Measurements from ENCODE around the gene GRM7. TPM values are rescaled to one million over a fixed set of nuclear protein-coding genes. Genes with fewer than 3 reads are reported as not detected.

The GRM7 gene
- total and polyA plus RNA-seq, 5 experiments from 2014 or later, result not detected

GRCh38 chr3:7697548-7697947 is 836.6 kb downstream of the GRM7 start:
- DNase-seq, result no peak
- Mint-ChIP-seq H3K27ac (no peak overlapping the region), H3K4me1 (no peaks in the 10 kb centered on the region), H3K9me3 (peaks cover 0 to 4% (median 0%) of the 10 kb centered on the region in 9 donors), H3K4me3 (no peak overlapping the region), H3K36me3 (no peaks in the 10 kb centered on the region), H3K27me3 (no peaks in the 10 kb centered on the region)
- POLR2A ChIA-PET, result no interaction called here
- no peak for ATAC-seq

GRCh38 chr3:7700539-7700938 is 839.6 kb downstream of the GRM7 start:
- Mint-ChIP-seq H3K36me3 (no peaks in the 10 kb centered on the region), H3K4me3 (no peak overlapping the region), H3K27ac (no peak overlapping the region), H3K27me3 (no peaks in the 10 kb centered on the region), H3K9me3 (no peaks in the 10 kb centered on the region), H3K4me1 (no peaks in the 10 kb centered on the region)
- ATAC-seq (no peak), DNase-seq (no peak)
- POLR2A ChIA-PET, result no interaction called here

- H3K9me3 Mint-ChIP-seq, result no peaks in the 10 kb centered on the region
- no peaks in the 10 kb centered on the region for H3K4me1 Mint-ChIP-seq
- no peak for ATAC-seq
- no peak for DNase-seq
- H3K4me3 Mint-ChIP-seq, result no peak overlapping the region
- no peaks in the 10 kb centered on the region for H3K36me3 Mint-ChIP-seq
- no peak overlapping the region for H3K27ac Mint-ChIP-seq
- POLR2A ChIA-PET, result no interaction called here
- H3K27me3 Mint-ChIP-seq, result no peaks in the 10 kb centered on the region
Observed at GRCh38 chr3:7700977-7701376, 840.1 kb downstream of the GRM7 start.

- POLR2A ChIA-PET, result no interaction called here
- Mint-ChIP-seq H3K27ac (no peak overlapping the region), H3K4me3 (no peak overlapping the region), H3K27me3 (peaks cover 0 to 2% (median 0%) of the 10 kb centered on the region in 5 donors), H3K9me3 (no peaks in the 10 kb centered on the region), H3K36me3 (no peaks in the 10 kb centered on the region), H3K4me1 (peaks cover 0 to 4% (median 2%) of the 10 kb centered on the region in 4 donors)
- no peak for ATAC-seq
- no peak for DNase-seq
Observed at GRCh38 chr3:7707187-7707586, 846.3 kb downstream of the GRM7 start.

- ATAC-seq (no peak), DNase-seq (no peak)
- Mint-ChIP-seq H3K4me1 (peaks cover 0 to 4% (median 2%) of the 10 kb centered on the region in 4 donors), H3K4me3 (no peak overlapping the region), H3K9me3 (peaks cover 0 to 3% (median 0%) of the 10 kb centered on the region in 9 donors), H3K27ac (no peak overlapping the region), H3K27me3 (peaks cover 0 to 2% (median 0%) of the 10 kb centered on the region in 5 donors), H3K36me3 (no peaks in the 10 kb centered on the region)
- POLR2A ChIA-PET, result no interaction called here
Observed at GRCh38 chr3:7709376-7710082, 848.6 kb downstream of the GRM7 start.

GRCh38 chr3:7710284-7710683 is 849.4 kb downstream of the GRM7 start:
- Mint-ChIP-seq H3K4me3 (no peak overlapping the region), H3K36me3 (no peaks in the 10 kb centered on the region), H3K9me3 (peaks cover 0 to 3% (median 0%) of the 10 kb centered on the region in 9 donors), H3K27me3 (peaks cover 0 to 2% (median 0%) of the 10 kb centered on the region in 5 donors), H3K4me1 (peaks cover 0 to 4% (median 2%) of the 10 kb centered on the region in 4 donors), H3K27ac (no peak overlapping the region)
- ATAC-seq, result no peak
- POLR2A ChIA-PET, result no interaction called here
- no peak for DNase-seq

- no peak overlapping the region for H3K4me3 Mint-ChIP-seq
- H3K9me3 Mint-ChIP-seq, result peaks cover 0 to 3% (median 0%) of the 10 kb centered on the region in 9 donors
- no peak for ATAC-seq
- H3K27ac Mint-ChIP-seq, result no peak overlapping the region
- DNase-seq, result no peak
- peaks cover 0 to 2% (median under 1%) of the 10 kb centered on the region in 4 donors for H3K4me1 Mint-ChIP-seq
- POLR2A ChIA-PET, result no interaction called here
- H3K36me3 Mint-ChIP-seq, result no peaks in the 10 kb centered on the region
- H3K27me3 Mint-ChIP-seq, result no peaks in the 10 kb centered on the region
Observed at GRCh38 chr3:7713724-7714123, 852.8 kb downstream of the GRM7 start.

GRCh38 chr3:7720649-7721297 is 859.9 kb downstream of the GRM7 start:
- Mint-ChIP-seq H3K36me3 (no peaks in the 10 kb centered on the region), H3K4me3 (no peak overlapping the region)
- POLR2A ChIA-PET, result no interaction called here

GRCh38 chr3:7721869-7722268 is 861.0 kb downstream of the GRM7 start:
- Mint-ChIP-seq H3K4me1 (no peaks in the 10 kb centered on the region), H3K9me3 (peaks cover 0 to 3% (median 0%) of the 10 kb centered on the region in 9 donors), H3K27me3 (no peaks in the 10 kb centered on the region), H3K36me3 (no peaks in the 10 kb centered on the region), H3K4me3 (no peak overlapping the region), H3K27ac (no peak overlapping the region)
- ATAC-seq (no peak), DNase-seq (no peak)
- POLR2A ChIA-PET, result no interaction called here

More at GRCh38 chr3:7720649-7721297, 859.9 kb downstream of the GRM7 start:
- no peak overlapping the region for H3K27ac Mint-ChIP-seq
- DNase-seq (no peak), ATAC-seq (no peak)
- no peaks in the 10 kb centered on the region for H3K27me3 Mint-ChIP-seq
- H3K9me3 Mint-ChIP-seq, result peaks cover 0 to 3% (median 0%) of the 10 kb centered on the region in 9 donors
- peaks cover 0 to 1% (median 0%) of the 10 kb centered on the region in 4 donors for H3K4me1 Mint-ChIP-seq

GRCh38 chr3:7728566-7729519 is 867.9 kb downstream of the GRM7 start:
- H3K4me3 Mint-ChIP-seq, result no peak overlapping the region
- no peak overlapping the region for H3K27ac Mint-ChIP-seq
- DNase-seq (no peak), ATAC-seq (no peak)
- H3K9me3 Mint-ChIP-seq, result peaks cover 0 to 6% (median 0%) of the 10 kb centered on the region in 9 donors
- POLR2A ChIA-PET, result no interaction called here
- H3K36me3 Mint-ChIP-seq, result no peaks in the 10 kb centered on the region
- H3K27me3 Mint-ChIP-seq, result peaks cover 0 to 9% (median 0%) of the 10 kb centered on the region in 5 donors
- H3K4me1 Mint-ChIP-seq, result no peaks in the 10 kb centered on the region

- DNase-seq (no peak), ATAC-seq (no peak)
- Mint-ChIP-seq H3K9me3 (peaks cover 0 to 9% (median 0%) of the 10 kb centered on the region in 9 donors), H3K27me3 (peaks cover 0 to 9% (median 0%) of the 10 kb centered on the region in 5 donors), H3K4me1 (no peaks in the 10 kb centered on the region), H3K36me3 (no peaks in the 10 kb centered on the region), H3K4me3 (no peak overlapping the region), H3K27ac (peak overlapping the region in 1 of 10 donors; percentile 35)
- POLR2A ChIA-PET, result no interaction called here
Observed at GRCh38 chr3:7733933-7734332, 873.0 kb downstream of the GRM7 start.

- Mint-ChIP-seq H3K27me3 (peaks cover 0 to 9% (median 0%) of the 10 kb centered on the region in 5 donors), H3K36me3 (no peaks in the 10 kb centered on the region), H3K4me3 (no peak overlapping the region), H3K27ac (no peak overlapping the region), H3K9me3 (peaks cover 0 to 9% (median 0%) of the 10 kb centered on the region in 9 donors), H3K4me1 (no peaks in the 10 kb centered on the region)
- ATAC-seq, result no peak
- DNase-seq, result no peak
- POLR2A ChIA-PET, result no interaction called here
Observed at GRCh38 chr3:7734456-7734855, 873.5 kb downstream of the GRM7 start.

GRCh38 chr3:7737263-7737662 is 876.3 kb downstream of the GRM7 start:
- peaks cover 0 to 3% (median 0%) of the 10 kb centered on the region in 5 donors for H3K27me3 Mint-ChIP-seq
- H3K4me1 Mint-ChIP-seq, result no peaks in the 10 kb centered on the region

More at GRCh38 chr3:7737263-7737662, 876.3 kb downstream of the GRM7 start:
- Mint-ChIP-seq H3K4me3 (no peak overlapping the region), H3K27ac (no peak overlapping the region), H3K9me3 (peaks cover 0 to 9% (median 0%) of the 10 kb centered on the region in 9 donors), H3K36me3 (no peaks in the 10 kb centered on the region)
- DNase-seq, result no peak
- no peak for ATAC-seq
- POLR2A ChIA-PET, result no interaction called here

Data from naive thymus-derived CD8-positive, alpha-beta T cell (primary cell).